ENCODE data around the gene OR10G7.

DNA sequence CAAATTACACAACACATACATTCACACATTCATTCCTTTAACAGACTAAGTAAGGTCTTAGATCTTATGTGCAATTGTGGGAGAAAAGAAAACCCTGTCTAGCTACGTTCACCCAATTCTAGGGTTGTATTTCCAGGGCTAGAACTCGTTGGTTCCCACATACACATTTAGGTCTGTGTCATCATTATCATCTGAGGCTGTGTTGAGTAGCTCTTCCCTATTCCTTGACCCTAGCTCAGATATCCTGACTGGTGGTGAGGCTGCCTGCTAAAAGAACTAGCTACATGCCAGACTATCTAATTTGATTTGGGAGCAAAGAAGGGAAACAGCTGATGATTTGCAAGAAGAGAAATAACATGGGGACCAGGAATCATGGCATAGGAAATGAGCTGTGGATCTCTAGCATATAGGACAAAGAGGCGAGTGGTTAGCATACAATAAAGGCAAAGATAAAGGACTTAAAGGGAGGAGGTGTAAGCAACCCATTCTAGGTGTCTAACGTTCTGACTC, 27.5 kb upstream of the OR10G7 start:
- TF ChIP-seq, protein P1, sequence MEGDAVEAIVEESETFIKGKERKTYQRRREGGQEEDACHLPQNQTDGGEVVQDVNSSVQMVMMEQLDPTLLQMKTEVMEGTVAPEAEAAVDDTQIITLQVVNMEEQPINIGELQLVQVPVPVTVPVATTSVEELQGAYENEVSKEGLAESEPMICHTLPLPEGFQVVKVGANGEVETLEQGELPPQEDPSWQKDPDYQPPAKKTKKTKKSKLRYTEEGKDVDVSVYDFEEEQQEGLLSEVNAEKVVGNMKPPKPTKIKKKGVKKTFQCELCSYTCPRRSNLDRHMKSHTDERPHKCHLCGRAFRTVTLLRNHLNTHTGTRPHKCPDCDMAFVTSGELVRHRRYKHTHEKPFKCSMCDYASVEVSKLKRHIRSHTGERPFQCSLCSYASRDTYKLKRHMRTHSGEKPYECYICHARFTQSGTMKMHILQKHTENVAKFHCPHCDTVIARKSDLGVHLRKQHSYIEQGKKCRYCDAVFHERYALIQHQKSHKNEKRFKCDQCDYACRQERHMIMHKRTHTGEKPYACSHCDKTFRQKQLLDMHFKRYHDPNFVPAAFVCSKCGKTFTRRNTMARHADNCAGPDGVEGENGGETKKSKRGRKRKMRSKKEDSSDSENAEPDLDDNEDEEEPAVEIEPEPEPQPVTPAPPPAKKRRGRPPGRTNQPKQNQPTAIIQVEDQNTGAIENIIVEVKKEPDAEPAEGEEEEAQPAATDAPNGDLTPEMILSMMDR (IDR thresholded peaks at IDR 0.05; ENCODE audit: poor library complexity, severe bottlenecking): no peak
- TF ChIP-seq EZH2 (IDR thresholded peaks at IDR 0.05; ENCODE audit: borderline replicate concordance, insufficient read depth, low read length, poor library complexity, severe bottlenecking) (no peak), POLR2AphosphoS5 (IDR thresholded peaks at IDR 0.05) (no peak), TAF1 (IDR thresholded peaks at IDR 0.05; ENCODE audit: low read depth) (no peak), RAD21 (conservative IDR thresholded peaks at IDR 0.05) (no peak), SMC3 (conservative IDR thresholded peaks at IDR 0.05; ENCODE audit: poor library complexity) (no peak), EP300 (conservative IDR thresholded peaks at IDR 0.05; ENCODE audit: poor library complexity, severe bottlenecking) (no peak)
- TF ChIP-seq, protein P2, sequence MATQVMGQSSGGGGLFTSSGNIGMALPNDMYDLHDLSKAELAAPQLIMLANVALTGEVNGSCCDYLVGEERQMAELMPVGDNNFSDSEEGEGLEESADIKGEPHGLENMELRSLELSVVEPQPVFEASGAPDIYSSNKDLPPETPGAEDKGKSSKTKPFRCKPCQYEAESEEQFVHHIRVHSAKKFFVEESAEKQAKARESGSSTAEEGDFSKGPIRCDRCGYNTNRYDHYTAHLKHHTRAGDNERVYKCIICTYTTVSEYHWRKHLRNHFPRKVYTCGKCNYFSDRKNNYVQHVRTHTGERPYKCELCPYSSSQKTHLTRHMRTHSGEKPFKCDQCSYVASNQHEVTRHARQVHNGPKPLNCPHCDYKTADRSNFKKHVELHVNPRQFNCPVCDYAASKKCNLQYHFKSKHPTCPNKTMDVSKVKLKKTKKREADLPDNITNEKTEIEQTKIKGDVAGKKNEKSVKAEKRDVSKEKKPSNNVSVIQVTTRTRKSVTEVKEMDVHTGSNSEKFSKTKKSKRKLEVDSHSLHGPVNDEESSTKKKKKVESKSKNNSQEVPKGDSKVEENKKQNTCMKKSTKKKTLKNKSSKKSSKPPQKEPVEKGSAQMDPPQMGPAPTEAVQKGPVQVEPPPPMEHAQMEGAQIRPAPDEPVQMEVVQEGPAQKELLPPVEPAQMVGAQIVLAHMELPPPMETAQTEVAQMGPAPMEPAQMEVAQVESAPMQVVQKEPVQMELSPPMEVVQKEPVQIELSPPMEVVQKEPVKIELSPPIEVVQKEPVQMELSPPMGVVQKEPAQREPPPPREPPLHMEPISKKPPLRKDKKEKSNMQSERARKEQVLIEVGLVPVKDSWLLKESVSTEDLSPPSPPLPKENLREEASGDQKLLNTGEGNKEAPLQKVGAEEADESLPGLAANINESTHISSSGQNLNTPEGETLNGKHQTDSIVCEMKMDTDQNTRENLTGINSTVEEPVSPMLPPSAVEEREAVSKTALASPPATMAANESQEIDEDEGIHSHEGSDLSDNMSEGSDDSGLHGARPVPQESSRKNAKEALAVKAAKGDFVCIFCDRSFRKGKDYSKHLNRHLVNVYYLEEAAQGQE (IDR thresholded peaks at IDR 0.05; ENCODE audit: borderline replicate concordance): no peak
